Ramos (cell line): Measurements from ENCODE around the gene MYBPHL.

ENCODE experiments used
- in situ Hi-C: fragments of 300-500 bp; cut with MboI; formaldehyde crosslinking; loops from one replicate; pipeline ENCODE4 v1.14.3; 2022; ENCODE audit warnings: low sequenced_read_pairs; ENCODE audit not compliant: unreplicated experiment

The MYBPHL gene

GRCh38 chr1:109267743-109268300, 39.0 kb downstream of the MYBPHL start:
- in situ Hi-C loops: loop anchor here (5.0 kb wide), 1 partner anchor 264 kb away; no protein-coding TSS in a partner anchor

DNA sequence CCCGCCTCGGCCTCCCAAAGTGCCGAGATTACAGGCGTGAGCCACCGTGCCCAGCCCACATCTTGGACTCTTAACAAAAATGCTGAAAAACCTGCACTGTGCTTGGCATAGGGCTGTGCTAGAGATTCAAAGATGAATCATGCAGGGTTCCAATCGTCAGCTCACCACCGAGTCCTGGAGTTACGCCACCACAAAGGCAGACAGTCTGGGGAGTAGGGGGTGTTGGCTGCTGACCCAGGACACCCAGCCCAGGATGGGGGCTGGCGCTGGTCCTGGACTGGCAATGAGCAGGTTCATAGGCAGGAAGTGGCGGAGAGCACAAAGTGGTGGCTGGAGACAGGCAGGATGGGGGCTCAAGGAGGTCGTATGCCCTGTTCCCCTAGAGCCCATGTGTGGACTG, 39.8 kb downstream of the MYBPHL start:
- in situ Hi-C loops: loop anchor here (5.0 kb wide), 1 partner anchor 265 kb away; no protein-coding TSS in a partner anchor

- in situ Hi-C loops: loop anchor here (5.0 kb wide), 1 partner anchor 266 kb away; no protein-coding TSS in a partner anchor
Observed at GRCh38 chr1:109265741-109266330, 41.0 kb downstream of the MYBPHL start.

DNA sequence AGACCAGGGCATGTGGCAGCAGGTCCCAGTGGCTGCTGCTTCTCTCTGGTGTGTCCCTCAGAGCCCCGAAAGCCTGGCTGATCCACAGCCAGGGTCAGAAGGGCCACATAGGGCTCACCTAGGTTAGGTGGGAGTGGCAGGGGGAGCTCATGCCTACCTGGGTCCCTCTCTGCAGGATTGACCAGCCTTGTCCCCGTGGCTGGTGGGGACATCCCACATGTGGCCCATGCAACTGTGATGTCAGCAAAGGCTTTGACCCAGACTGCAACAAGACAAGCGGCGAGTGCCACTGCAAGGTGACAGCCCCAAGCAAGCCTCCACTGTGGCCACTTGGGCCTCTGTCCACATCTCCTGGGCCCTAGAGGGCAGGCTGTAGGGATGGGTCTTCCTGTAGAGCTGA, 41.8 kb downstream of the MYBPHL start:
- in situ Hi-C loops: loop anchor here (5.0 kb wide), 1 partner anchor 267 kb away; no protein-coding TSS in a partner anchor

GRCh38 chr1:109264379-109264755, 42.4 kb downstream of the MYBPHL start:
- in situ Hi-C loops: loop anchor here (5.0 kb wide), 1 partner anchor 138 kb away; no protein-coding TSS in a partner anchor

DNA sequence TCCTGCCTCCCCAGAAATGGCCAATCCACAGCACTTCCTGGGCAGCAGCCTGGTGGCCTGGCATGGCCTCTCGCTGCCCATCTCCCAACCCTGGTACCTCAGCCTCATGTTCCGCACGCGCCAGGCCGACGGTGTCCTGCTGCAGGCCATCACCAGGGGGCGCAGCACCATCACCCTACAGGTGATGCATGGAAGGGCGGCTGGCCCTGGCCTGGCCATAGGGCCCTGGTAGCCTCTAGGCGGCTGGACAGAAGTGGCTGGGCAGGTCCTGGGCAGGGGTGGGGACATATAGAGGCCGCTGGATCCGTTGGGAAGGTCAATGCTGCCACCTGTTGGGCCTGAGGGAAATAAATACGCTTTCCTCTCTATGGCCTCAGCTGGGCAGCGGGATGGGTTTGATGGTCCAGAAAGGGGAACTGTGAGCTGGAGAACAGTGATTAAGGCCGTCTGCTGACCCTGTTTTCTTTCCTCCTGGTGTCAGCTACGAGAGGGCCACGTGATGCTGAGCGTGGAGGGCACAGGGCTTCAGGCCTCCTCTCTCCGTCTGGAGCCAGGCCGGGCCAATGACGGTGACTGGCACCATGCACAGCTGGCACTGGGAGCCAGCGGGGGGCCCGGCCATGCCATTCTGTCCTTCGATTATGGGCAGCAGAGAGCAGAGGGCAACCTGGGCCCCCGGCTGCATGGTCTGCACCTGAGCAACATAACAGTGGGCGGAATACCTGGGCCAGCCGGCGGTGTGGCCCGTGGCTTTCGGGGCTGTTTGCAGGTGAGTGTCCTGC, 43.0 kb downstream of the MYBPHL start:
- in situ Hi-C loops: loop anchor here (5.0 kb wide), 1 partner anchor 139 kb away; no protein-coding TSS in a partner anchor

DNA sequence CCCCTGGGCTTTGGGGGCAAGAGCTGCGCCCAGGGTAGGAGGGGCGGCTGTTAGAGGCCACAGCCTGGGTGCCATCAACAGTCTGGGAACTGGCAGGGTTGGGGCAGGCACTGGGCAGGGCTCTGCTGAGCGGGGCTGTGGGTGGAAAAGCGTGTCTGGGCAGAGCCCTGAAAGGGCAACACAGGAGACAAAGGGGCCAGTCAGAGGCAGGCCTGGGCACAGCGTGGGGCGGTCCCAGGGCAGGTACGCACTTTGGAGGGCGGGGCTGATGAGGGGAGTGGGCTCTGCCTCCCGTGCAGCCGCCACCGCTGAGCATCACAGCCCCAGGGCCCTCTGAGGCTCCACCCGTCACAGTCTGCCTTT, 43.6 kb downstream of the MYBPHL start:
- in situ Hi-C loops: loop anchor here (5.0 kb wide), 1 partner anchor 139 kb away; no protein-coding TSS in a partner anchor

DNA sequence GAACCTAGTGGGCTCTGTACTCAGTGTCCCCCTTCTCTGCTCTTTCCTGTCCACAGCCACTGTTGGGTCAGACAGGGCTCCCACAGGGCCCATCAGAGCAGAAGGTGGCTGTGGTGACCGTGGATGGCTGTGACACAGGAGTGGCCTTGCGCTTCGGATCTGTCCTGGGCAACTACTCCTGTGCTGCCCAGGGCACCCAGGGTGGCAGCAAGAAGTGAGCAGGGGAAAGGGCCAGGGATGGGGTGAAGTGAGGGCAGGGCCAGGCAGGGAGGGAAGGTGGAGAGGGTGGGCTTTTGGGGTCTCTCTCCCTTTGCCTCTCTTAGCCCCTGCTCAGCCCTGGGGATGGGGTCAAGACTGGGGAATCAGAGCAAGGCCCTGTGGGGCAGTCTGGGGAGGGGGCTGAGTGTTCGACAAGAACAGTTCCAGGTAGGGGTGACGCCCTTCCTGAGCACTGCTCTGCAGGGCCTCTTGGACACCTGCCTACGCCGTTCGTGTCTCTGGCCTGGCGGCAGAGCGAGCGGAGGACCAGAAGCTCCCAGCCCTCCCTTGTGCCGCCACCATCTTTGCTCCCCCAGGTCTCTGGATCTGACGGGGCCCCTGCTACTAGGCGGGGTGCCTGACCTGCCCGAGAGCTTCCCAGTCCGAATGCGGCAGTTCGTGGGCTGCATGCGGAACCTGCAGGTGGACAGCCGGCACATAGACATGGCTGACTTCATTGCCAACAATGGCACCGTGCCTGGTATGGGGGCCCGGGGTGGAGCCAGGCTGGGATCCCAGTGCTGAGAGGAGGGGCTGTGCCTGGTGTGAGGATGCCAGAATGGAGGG, 44.4 kb downstream of the MYBPHL start:
- in situ Hi-C loops: loop anchor here (5.0 kb wide), 1 partner anchor 140 kb away; no protein-coding TSS in a partner anchor

DNA sequence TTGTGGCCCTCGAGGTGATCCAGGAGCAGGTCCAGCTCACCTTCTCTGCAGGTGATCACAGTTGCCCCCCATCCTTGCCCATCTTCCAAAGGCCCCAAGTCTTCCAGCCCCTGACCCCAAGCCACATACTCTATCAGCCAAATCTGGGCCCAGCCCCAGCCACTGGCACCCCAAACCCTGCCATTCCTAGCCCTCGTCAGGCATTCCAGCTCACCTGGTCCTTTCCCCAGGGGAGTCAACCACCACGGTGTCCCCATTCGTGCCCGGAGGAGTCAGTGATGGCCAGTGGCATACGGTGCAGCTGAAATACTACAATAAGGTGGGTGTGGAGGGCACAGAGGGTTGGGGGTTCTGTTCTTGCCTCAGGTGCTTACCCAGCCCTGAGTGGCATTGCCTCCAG, 45.2 kb downstream of the MYBPHL start:
- in situ Hi-C loops: loop anchor here (5.0 kb wide), 1 partner anchor 141 kb away; no protein-coding TSS in a partner anchor

GRCh38 chr1:109261006-109261405, 45.8 kb downstream of the MYBPHL start:
- in situ Hi-C loops: loop anchor here (5.0 kb wide), 1 partner anchor 141 kb away; no protein-coding TSS in a partner anchor

- in situ Hi-C loops: loop anchor here (5.0 kb wide), 1 partner anchor 142 kb away; no protein-coding TSS in a partner anchor
Observed at GRCh38 chr1:109259674-109260557, 46.9 kb downstream of the MYBPHL start.

DNA sequence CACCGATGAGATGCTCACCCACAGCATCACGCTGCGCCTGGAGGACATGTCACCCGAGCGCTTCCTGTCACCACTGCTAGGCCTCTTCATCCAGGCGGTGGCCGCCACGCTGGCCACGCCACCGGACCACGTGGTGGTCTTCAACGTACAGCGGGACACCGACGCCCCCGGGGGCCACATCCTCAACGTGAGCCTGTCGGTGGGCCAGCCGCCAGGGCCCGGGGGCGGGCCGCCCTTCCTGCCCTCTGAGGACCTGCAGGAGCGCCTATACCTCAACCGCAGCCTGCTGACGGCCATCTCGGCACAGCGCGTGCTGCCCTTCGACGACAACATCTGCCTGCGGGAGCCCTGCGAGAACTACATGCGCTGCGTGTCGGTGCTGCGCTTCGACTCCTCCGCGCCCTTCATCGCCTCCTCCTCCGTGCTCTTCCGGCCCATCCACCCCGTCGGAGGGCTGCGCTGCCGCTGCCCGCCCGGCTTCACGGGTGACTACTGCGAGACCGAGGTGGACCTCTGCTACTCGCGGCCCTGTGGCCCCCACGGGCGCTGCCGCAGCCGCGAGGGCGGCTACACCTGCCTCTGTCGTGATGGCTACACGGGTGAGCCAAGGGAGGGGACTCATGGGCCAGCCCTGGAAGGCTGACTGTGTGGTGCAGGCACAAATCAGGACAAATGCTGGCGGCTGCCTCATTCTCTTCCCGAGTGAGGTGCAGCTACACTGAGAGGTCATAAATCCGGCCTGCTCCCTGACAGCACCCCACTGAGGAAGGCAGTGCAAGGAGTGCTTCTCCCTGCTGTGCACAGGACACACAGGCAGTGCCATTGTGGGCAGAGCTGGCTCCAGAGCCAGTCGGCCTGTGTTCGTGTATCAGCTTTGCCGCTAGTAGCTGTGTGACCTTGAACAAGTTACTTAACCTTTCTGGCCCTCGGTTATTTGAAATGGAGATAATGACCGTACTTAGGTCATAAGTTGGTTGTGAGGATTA, 48.0 kb downstream of the MYBPHL start:
- in situ Hi-C loops: no loop called here

- in situ Hi-C loops: no loop called here
Observed at GRCh38 chr1:109257682-109258421, 49.0 kb downstream of the MYBPHL start.

DNA sequence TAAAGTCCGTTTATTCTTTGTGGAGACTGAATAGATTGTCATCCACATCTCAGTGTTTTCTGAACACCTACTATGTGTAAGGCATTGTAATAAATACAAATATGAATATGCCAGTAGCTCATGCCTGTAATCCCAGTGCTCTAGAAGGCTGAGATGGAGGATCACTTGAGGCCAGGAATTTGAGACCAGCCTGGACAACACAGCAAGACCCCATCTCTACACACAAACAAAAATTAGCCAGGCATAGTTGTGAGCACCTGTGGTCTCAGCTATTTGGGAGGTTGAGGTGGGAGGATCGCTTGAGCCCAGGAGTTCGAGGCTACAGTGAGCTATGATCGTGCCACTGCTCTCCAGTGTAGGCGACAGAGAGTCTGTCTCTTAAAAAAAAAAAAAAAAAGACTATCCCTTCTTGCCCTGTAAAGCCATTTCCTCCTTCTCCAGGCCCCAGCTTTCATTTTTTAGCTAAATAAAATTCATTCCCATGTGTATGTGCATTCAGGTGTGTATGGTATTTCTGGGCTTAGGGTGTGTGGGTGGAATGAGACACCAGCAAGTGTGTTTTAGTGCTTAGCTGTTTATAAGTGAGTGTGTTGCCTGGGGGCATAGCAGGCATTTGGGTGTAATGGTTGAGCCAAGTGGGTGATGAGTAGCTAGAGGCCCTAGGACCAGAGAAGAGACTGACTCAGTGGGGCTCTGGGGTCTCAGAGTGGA, 49.7 kb downstream of the MYBPHL start:
- in situ Hi-C loops: no loop called here

GRCh38 chr1:109256085-109256484, 50.7 kb downstream of the MYBPHL start:
- in situ Hi-C loops: no loop called here

DNA sequence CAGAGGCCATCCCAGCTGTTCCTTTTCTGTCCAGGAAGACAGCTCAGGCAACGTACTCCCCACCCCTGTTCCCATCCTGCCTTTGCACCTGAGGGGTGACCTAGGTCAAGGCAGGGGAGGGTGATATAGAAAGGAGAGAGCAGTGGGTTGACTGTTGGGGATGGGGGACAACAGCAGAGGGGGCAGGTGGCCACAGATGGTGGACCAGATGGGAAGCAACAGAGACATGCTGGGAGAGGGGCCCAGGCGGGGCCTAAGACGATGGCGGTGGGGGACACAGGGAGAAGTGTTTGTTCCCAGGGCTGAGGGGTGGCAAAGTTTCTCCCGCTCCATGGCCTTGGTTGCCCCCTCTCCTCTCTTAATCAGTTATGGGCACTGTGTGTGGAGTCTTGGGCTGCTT, 51.1 kb downstream of the MYBPHL start:
- in situ Hi-C loops: no loop called here
